Measurements from ENCODE around the gene PEAK1. TPM values are rescaled to one million over a fixed set of nuclear protein-coding genes. Genes with fewer than 3 reads are reported as not detected.

PEAK1 gene
- total RNA-seq, 2 donors from 2014 or later = 25.4 to 38.4 TPM

- H3K27ac ChIP-seq (ENCODE audit: low read depth, low read length) = no peak overlapping the region
- H3K27ac Mint-ChIP-seq = no peak overlapping the region
- no peaks in the 10 kb centered on the region for H3K36me3 ChIP-seq (ENCODE audit: control insufficient read depth, insufficient read depth, low read length)
- no peak overlapping the region for H3K4me3 ChIP-seq (ENCODE audit: low read length)
- H3K4me3 Mint-ChIP-seq = no peak overlapping the region
- no peak for DNase-seq
- no peak for TF ChIP-seq CTCF (conservative IDR thresholded peaks at IDR 0.05)
- H3K9me3 Mint-ChIP-seq = no peaks in the 10 kb centered on the region
- no peaks in the 10 kb centered on the region for H3K9me3 ChIP-seq (ENCODE audit: control insufficient read depth, low read length)
- 100% methylated on average over 2 of the region's 2 CpGs for WGBS, 2 experiments (ENCODE audit: insufficient coverage in 1 of 2, insufficient read length in 1 of 2)
- H3K27me3 Mint-ChIP-seq (ENCODE audit: insufficient read depth) = no peaks in the 10 kb centered on the region
- H3K4me1 ChIP-seq (ENCODE audit: control insufficient read depth, insufficient read depth, low read length) = no peaks in the 10 kb centered on the region
- no peaks in the 10 kb centered on the region for H3K36me3 Mint-ChIP-seq (ENCODE audit: low read depth)
- H3K4me1 Mint-ChIP-seq = no peaks in the 10 kb centered on the region
- H3K27me3 ChIP-seq (ENCODE audit: control insufficient read depth, insufficient read depth, low read length, poor library complexity, severe bottlenecking) = no peaks in the 10 kb centered on the region
- no peak overlapping the region for H3K9ac ChIP-seq (ENCODE audit: extremely low read depth, low read length, poor library complexity, severe bottlenecking)
Measured at GRCh38 chr15:77430213-77430612, 10.3 kb upstream of the PEAK1 start.

GRCh38 chr15:77426871-77427270 is 7.0 kb upstream of the PEAK1 start:
- Histone ChIP-seq H3K27ac (ENCODE audit: low read depth, low read length) (no peak overlapping the region), H3K4me3 (ENCODE audit: low read length) (no peak overlapping the region), H3K27me3 (ENCODE audit: control insufficient read depth, insufficient read depth, low read length, poor library complexity, severe bottlenecking) (no peaks in the 10 kb centered on the region), H3K9me3 (ENCODE audit: control insufficient read depth, low read length) (no peaks in the 10 kb centered on the region), H3K36me3 (ENCODE audit: control insufficient read depth, insufficient read depth, low read length) (no peaks in the 10 kb centered on the region), H3K9ac (ENCODE audit: extremely low read depth, low read length, poor library complexity, severe bottlenecking) (no peak overlapping the region), H3K4me1 (ENCODE audit: control insufficient read depth, insufficient read depth, low read length) (no peaks in the 10 kb centered on the region)
- Mint-ChIP-seq H3K27ac (no peak overlapping the region), H3K4me3 (no peak overlapping the region), H3K27me3 (ENCODE audit: insufficient read depth) (no peaks in the 10 kb centered on the region), H3K9me3 (no peaks in the 10 kb centered on the region), H3K4me1 (peaks cover 7% of the 10 kb centered on the region), H3K36me3 (ENCODE audit: low read depth) (no peaks in the 10 kb centered on the region)
- WGBS, 2 experiments (ENCODE audit: insufficient coverage in 1 of 2, insufficient read length in 1 of 2) = 100% methylated on average over 1 of the region's 1 CpG
- no peak for DNase-seq
- no peak for TF ChIP-seq CTCF (conservative IDR thresholded peaks at IDR 0.05)

GRCh38 chr15:77426377-77426776 is 6.5 kb upstream of the PEAK1 start:
- H3K27me3 ChIP-seq (ENCODE audit: control insufficient read depth, insufficient read depth, low read length, poor library complexity, severe bottlenecking) = no peaks in the 10 kb centered on the region
- H3K4me1 Mint-ChIP-seq = peaks cover 10% of the 10 kb centered on the region
- no peak overlapping the region for H3K9ac ChIP-seq (ENCODE audit: extremely low read depth, low read length, poor library complexity, severe bottlenecking)
- H3K4me3 ChIP-seq (ENCODE audit: low read length) = no peak overlapping the region
- H3K27ac Mint-ChIP-seq = no peak overlapping the region
- no peaks in the 10 kb centered on the region for H3K9me3 Mint-ChIP-seq
- no peak overlapping the region for H3K4me3 Mint-ChIP-seq
- 91% methylated on average over 1 of the region's 1 CpG; no CpG with 5 or more reads in 1 of the 2 experiments for WGBS, 2 experiments (ENCODE audit: insufficient coverage in 1 of 2, insufficient read length in 1 of 2)
- no peak for DNase-seq
- no peaks in the 10 kb centered on the region for H3K27me3 Mint-ChIP-seq (ENCODE audit: insufficient read depth)
- no peaks in the 10 kb centered on the region for H3K36me3 ChIP-seq (ENCODE audit: control insufficient read depth, insufficient read depth, low read length)
- no peaks in the 10 kb centered on the region for H3K36me3 Mint-ChIP-seq (ENCODE audit: low read depth)
- no peak for TF ChIP-seq CTCF (conservative IDR thresholded peaks at IDR 0.05)
- no peak overlapping the region for H3K27ac ChIP-seq (ENCODE audit: low read depth, low read length)
- H3K4me1 ChIP-seq (ENCODE audit: control insufficient read depth, insufficient read depth, low read length) = no peaks in the 10 kb centered on the region
- no peaks in the 10 kb centered on the region for H3K9me3 ChIP-seq (ENCODE audit: control insufficient read depth, low read length)

Data from endodermal cell (in vitro differentiated cells).